ENCODE data around the gene OR8K1.

Gene OR8K1

GRCh38 chr11:56345739-56346138 lies at the start of gene OR8K1:
Gene OR8K1 (plus strand): TSS chr11:56346039. CDS start chr11:56346039, 0 bp downstream.
- DNase-seq, result no peak

- DNase-seq, result no peak
These were observed 48.9 kb upstream of the OR8K1 start for GRCh38 chr11:56296898-56297297.

GRCh38 chr11:56307836-56308235 lies 38.0 kb upstream of the OR8K1 start:
- DNase-seq, result no peak

GRCh38 chr11:56314844-56315243 lies 31.0 kb upstream of the OR8K1 start, which contains the start of gene OR8K3:
Gene OR8K3 (plus strand): TSS chr11:56315144. CDS start chr11:56318307, 3,163 bp downstream.
- no peak for DNase-seq

DNA sequence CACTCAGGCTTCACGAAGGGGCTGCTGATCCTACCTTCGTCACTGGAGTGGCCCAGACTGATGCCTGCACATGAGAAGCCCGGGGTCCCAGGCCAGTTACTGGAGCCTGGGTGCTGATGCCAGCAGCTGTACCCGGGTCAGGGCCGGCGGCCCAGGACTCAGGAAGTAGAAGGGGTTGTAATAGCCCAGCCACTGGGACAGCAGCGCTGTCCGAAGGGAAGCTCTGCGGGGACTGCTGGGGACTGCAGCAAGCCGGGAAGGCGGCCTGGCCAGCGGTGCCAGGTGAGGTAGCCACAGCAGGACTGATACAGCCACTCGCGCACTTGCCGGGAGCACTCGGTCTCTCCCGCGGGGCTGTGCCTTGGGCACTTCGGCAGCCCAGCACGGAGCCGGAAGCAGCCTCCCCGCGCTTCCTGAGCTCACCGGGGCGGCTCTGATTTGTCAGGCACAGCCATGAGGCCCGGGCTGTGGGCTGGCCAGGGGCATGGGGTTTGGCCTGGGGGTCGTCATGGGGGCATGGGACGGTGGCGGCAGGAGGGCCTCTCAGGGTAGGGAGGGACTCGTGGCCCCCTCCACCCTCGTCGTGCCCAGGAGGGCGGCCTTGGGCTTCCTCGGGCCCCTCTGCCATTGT lies 13.9 kb upstream of the OR8K1 start:
- peak; percentile 6 for DNase-seq

- DNase-seq, result no peak
These were observed 12.7 kb upstream of the OR8K1 start for GRCh38 chr11:56333156-56333555.

DNA sequence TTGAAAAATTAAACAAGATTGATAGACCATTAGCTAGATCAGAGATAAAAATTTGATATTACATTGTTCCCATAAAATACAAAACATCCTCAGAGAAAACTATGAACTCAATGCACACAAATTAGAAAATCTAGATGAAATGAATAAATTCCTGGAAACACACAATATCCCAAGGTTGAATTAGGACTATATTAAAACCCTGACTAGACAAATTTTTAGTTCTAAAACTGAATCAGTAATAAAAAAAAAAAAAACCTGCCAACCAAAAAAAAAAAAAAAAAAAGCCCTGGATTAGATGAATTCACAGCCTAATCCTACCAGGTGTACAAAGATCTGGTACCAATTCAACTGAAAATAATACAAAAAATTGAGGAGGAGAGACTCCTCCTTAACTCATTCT lies 5.5 kb upstream of the OR8K1 start:
- no peak for DNase-seq

GRCh38 chr11:56353991-56354390 lies 8.2 kb downstream of the OR8K1 start, which contains the start of gene OR8J1:
Gene OR8J1 (plus strand): TSS chr11:56354291. CDS start chr11:56360247, 5,956 bp downstream.
- no peak for DNase-seq

DNA sequence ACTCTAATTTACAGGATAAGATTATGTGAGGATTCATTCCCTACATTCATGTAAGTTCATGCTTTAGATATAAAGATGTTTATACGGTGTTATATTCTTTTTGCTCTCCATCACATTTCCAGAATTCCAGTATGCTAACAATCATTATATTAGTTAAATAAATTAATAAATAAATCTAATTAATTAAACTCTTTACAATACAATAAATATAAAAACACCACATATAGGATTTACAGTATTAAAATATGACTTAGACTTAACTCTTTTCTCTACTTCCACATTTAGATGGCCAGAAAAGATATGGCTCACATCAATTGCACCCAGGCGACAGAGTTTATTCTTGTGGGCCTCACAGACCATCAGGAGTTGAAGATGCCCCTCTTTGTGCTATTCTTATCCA lies 29.5 kb downstream of the OR8K1 start, which contains the start of gene OR8U1:
TSS of gene OR8U1 (plus strand) at position 301 of the 400 bp plus-strand sequence. CDS start at position 301, 0 bp downstream.
- no peak for DNase-seq

DNA sequence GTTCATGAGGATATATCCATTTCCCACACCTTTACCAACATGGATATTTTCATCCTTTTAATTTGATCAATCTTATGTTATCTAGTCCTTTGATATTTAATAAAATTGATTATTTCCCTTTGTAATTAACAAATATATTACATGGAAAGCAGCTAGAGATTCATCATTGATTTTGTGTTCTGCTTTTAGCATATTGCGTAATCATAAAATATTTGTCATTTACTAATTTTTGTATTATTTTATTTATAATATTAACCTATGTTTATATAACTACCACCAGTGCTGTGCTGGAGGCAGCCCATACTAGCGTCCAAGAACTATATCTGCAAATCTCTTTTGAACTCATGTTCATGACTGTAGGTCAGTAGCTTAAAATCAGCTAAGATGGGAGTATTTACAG lies 34.3 kb downstream of the OR8K1 start:
- no peak for DNase-seq

DNA sequence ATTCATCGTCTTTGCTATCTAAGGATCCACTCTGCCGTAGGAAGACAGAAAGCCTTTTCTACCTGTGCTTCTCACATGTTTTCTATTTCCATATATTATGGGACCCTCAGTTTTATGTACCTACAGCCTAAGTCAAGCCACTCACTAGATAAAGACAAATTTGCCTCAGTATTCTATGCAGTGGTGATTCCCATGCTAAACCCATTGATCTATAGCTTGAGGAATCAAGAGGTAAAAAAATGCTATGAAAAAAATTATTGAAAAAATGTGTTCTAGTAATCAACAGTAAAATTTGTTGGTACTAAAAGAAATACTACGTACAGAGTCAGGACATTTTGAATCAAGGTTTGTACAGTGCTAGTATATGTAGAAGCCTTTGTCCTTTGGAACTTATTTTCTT lies 48.5 kb downstream of the OR8K1 start:
- no peak for DNase-seq

GRCh38 chr11:56396047-56396446 lies 50.2 kb downstream of the OR8K1 start:
- DNase-seq, result no peak

Data from NCI-H774 (cell line).